DMS114 treated with DMSO at 0.1 percent for 48 hours (cell line): ENCODE results near the gene TRPM6.
A peak's percentile ranks its signal among the peaks of the same experiment; 100 is the strongest.

ENCODE experiments used
- DNase-seq: peaks from one replicate; lab custom pipeline; 2025; ENCODE audit not compliant: unreplicated experiment; lab: John Stamatoyannopoulos, UW

Gene TRPM6

DNA sequence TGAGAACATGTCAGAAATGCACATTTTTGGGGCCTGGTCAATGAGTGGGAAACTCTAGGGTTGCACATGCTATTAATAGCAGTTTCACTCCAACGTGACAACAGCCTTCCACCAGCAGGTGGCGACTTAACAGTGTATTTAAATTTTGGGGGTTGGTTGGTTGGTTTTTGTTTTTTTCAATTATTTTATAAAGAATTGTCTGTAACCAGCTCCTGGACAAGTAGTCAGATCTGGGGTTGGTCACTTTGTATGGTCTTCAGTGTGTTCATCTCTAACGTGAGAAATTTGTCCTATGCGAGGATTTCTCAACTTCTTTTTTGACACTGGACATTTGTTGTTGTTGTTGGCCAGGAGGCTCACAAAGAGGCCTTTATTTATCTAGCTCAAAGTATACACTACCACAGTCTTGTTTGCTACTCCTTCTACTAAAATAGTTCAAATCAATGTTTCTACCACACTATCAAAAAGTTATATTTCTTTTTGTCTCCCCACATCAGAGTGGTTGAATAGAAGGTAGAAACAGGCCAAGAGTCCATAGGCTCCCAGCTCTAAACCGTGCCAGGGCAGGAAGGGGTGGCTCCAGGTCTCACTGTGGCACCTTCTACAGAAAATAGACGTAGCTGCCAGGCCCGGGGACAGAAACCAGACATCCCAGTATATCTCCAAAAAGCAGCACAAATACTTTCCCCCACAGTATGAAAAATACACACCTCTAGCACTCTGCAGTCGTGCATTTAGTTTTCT lies 110.4 kb downstream of the TRPM6 start:
- DNase-seq = peak; percentile 9

DNA sequence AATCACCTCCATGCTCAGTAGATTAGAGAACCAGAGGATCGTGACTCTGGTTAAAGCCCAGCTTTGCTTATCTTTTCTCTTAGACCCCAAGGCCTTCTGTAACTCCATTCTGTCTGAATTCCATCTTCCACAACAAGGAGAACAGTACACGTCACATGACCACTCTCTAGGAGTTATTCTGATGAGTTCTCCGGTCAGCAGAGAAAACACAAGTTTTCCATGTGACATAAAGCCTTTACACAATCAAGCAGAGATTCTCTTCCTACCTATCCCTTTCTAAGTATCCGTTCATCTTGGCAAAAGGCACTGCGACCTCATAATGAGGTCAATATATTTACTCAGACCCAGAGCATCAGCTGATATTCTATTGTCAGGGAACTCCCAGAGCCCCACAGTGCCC lies 112.3 kb downstream of the TRPM6 start:
- no peak for DNase-seq

DNA sequence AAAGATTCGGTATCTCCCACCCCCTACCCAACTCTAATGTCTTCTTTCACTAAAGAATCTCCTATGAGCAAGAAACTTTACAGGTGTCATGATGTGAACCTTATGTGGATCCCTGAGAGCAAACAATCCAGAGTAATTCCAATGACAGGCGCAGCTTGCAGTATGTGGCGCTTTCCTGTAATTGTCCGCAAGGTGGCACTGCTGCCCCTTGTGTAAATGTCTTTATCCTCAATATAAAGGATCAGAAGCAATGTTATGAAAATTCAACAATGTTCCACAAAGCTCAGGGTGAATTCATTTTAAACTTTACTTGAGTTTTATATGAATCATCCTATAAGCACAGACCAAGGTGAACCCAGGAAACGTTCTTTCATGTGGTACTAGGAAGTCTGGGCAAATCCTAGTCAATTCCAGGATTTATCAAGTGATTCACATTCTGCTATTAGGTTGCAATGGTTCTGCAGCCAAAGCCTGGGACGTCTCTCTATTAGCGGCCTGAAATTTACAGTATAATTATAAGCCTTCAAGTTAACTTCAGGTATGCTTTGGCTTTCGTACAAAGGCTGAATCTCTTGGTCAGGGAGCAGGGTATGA lies 113.7 kb downstream of the TRPM6 start:
- peak; percentile 27 for DNase-seq

DNA sequence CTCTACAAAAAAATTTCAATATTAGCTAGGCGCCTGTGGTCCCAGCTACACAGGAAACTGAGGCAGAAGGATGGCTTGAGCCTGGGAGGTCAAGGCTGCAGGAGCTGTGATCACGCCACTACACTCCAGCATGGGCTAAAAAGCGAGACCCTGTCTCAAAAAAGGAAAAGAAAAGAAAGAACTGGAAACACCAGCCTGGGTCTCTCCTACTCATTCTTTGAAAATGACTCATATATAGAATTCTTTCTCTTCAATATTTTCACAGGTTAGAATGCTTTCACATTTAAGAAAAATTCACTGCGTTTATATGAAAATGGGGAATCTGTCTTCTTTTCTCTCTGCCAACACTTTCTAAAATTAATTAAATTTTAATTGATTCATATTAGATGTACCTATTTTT lies 115.6 kb downstream of the TRPM6 start:
- DNase-seq = no peak

DNA sequence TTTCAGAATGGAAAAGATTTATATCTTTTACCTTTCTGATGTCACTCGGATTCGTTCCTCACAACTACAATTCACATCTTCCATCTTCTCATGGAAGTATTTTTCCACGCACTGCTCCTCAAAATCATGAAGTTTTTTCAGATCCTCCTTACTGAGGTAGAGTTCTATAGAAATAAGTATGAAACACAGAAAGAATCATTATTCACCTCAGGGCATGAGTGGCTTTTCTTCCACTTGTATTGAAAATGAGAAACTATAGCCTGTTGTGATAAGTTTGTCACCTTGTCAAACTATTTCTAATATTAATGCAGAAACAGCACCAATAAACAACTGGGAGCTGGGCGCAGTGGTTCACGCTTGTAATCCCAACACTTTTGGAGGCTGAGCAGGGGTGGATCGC lies 116.0 kb downstream of the TRPM6 start:
- DNase-seq = no peak

DNA sequence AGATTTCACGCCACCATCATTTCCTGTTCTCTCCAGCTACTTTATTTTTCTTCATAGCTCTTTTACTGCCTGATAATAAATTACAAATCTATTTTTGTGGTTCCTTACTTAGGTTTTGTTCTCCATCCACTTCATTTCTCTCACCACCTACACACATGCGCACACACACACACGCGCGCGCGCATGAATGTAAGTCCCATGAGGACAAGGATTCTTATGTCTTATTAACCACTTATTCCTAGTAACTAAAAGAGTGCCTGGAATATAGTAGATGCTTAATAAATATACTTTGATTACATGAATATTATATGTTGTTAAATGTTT lies 116.5 kb downstream of the TRPM6 start:
- no peak for DNase-seq

DNA sequence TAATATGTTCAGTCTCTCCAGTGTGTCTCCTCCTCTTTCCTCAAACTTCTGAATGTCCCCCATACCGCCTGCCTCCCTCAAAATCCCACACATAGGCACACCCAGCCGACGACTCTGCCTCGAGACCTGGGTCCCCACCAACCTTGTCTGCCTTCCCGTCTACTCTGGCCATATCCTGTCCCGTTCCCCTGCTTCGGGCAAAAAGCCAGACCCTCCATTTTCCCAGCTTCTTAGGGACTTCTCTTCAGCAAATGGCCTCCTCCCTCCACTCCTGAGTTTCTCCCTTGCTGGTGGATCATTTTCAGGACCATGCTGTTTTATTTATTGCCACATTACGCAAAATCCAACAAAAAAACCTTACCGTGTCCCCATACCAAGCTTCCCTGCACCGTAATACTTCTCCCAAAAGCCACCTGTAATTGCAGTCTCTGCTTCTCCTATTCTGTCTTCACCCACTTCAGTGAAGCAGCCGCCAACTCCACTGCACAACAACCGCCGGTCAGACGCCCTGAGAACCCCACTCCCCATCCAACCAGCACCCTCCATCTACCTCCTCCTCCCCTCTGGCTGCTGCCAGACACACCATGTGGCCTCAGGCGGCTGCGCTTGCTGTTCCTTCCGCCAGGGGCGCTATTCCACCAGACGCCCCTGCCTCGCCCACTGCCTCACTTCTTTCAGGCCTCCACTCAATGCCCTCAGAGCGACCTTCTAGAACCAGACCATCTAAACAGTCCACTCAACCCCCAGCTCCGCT lies 117.0 kb downstream of the TRPM6 start:
- DNase-seq = no peak

DNA sequence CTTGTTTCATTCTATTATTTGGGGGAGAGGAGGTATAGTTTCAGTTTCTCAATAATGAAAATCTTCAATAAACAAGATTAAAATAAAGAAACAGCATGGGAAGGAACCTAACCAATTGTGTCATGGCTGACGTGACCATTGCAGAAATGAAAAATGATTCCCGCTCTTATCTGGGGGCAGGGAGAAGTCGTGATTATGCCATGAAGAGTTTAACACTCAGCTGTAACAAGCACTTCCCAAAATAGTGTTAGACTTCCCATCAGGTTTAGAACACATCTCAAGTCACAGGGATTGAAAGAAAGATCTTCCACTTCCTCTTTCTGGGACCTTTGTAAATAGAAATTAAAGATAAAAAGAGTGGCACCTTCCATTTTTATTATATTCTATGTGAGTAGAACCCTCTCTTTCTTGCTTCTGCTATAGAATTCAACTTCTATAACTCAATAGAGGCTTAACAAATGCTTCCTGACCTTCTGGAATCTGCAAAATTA lies 122.2 kb downstream of the TRPM6 start:
- DNase-seq = no peak

DNA sequence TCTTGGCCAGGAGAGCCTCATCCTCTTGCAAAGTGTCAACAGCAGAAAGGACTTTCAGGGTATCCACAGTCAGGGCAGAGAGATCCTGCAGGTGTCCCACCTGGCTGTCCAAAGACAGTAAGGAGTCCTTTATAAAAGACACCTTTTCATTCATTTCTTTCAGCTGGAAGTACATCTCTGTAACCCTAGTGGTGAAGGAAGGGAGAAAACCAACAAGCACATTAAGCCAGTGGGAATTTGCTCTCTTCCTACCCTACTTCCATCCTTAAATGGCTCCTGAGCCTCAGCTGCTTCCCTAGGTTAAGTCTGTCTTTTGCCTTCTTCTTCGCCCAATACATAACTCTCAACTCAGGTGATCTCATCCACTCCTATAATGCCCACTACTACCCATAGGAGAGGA lies 124.8 kb downstream of the TRPM6 start:
- no peak for DNase-seq

DNA sequence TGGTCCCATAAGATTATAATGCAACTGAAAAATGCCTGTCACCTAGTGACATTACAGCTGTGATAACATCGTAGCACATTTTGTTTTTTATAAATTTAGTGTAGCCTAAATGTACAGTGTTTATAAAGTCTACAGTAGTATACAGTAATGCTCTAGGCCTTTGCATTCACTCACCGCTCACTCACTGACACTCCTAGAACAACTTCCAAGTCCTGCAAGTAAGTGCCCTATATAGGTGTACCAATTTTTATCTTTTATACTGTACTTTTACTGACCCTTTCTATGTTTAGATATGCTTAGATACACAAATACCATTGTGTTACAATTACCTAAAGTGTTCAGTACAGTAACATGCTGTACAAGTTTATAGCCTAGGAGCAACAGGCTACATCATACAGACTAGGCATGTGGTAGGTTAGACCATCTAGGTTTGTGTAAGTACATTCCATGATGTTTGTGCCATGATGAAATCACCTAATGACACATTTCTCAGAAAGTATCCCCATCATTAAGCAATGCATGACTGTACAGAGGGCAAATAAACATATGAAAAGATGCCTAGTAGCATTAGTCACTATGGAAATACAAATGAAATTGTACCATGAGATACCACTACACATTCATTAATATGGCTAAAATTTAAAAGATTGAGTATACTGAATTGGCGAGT lies 127.6 kb downstream of the TRPM6 start:
- no peak for DNase-seq

DNA sequence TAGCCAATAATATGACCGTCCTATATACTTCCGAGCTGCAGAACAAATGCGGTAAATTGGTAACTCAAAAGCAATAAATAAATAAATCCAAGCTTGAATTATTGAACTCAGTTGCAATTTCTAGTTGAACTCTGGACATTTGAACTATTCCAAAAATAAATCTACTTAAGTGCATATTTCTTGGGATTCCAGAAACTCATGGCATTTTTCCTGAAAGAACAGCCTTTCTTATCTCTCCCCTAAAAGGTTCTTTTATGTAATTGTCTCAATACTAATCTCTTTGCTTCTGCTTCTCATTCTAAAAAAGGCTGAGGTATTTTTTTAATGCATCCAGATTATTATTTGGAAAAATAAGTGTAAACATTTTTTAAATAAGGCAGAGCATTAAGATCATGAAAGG lies 131.7 kb downstream of the TRPM6 start:
- DNase-seq = no peak

DNA sequence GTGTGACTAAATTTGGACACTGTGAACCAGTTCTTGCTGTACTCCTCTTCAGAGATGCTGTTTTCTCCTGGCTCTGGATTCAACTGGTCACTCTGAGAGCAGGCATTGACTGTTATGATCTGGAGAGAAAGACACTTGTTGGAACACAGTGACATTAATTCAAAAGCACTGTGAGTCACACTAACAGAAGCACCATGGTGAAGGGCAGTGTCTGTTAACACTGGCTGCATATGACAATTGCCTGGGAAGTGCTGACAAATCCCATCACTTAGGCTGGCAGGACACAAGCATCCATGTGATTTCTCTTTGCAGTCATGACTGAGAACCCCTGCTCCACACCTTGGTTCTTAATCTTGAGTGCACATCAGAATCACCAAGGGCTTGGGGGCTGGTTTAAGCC lies 132.4 kb downstream of the TRPM6 start:
- DNase-seq = no peak

DNA sequence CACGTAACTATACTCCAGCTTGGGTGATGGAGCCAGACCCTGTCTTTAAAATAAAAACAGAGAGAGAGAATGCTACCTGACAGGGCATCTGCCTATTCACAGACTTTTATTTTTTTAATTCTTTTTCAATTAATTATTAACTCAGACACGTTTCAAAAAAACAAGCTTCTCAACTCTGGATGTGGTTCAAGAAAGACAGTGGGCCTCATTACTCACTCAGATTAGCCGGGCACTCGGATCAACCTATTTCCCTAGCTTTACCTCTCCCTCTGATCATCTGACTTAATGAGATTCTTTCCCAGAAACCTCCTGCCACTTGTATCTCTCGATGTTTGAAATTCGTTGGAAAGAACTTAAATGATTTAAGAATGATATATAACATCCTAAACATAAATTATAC lies 134.1 kb downstream of the TRPM6 start:
- no peak for DNase-seq

DNA sequence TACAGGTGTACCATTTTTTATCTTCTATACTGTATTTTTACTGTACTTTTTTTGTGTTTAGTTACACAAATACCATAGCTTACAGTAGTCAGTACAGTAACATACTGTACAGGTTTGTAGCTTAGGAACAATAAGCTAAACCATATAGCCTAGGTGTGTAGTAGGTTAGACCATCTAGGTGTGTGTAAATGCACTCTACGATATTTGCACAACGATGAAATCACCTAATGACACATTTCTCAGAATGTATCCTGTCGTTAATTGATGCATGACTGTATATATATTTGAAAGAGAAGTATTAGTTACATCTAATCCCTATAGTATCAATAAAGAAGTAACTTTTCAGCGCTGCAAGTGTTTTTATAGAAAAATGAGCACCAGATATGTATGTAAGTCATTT lies 138.8 kb downstream of the TRPM6 start:
- no peak for DNase-seq

DNA sequence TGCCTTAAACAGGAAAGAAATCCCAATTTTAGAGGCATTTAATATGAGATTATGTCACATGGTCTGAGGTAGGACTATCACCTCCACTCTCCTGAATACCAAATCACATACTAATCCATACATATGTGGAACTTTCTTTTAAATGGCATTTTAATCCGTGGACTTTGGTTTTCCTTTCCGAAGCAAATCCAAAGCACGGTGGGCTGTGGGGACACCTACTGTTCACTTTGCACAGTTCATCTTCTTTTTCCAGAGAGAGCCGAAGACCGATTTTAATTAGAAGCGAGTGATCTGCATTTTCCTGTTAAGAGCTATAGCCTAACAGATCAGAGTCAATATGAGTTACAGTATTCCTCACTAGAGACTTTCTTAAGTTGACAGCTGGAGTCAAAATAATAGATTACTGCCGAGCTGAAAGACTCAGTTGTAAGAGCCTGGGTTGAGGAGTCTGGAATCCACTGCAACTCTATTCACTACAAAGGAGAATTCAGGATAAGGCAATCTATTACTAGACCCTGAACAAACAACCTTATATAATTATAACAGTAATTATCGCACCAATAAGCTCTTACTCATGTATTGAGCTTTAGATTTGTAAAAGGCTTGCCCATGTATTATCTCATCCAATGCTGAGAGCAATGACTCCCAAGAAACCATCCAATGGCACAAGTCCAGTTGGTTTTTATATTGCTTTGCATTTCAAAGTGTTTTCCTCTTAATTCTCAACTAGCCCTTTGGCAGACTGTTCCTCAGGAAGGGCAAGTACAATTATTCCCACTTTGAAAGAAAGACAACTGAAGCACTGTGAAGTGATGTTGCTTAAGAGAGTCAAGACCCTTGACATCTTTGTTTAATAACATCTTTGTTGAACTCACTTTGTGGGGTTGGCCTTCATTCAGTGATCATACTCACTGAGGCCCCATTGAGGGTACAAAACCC lies 144.7 kb downstream of the TRPM6 start:
- peak; percentile 15 for DNase-seq

DNA sequence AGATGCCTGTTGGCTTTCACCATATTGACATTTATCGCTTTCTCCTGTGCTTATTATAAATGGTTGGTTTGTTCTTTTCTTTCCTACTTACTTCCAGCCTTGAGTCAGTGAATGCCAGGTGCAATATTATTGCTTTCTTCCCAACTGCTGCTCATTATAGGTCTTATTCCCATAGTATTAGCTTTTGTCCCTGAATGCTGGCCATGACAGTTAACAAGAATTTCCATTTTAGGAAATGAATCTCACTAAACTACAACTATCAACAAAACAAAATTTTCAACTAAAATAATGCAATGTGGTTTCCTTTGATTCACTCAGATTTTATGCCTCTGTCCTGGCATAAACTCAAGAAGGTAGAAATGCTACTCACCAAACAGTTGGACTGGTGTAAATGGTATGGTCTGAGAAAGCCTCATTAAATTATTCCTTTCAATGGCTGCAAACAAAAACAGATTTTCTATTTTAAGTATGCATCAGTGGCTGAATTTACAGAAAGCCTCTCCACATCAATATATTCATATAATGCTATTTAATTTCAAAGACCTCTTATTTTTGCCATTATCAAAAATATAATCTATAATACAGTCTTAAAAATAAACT lies 145.4 kb downstream of the TRPM6 start:
- DNase-seq = no peak

DNA sequence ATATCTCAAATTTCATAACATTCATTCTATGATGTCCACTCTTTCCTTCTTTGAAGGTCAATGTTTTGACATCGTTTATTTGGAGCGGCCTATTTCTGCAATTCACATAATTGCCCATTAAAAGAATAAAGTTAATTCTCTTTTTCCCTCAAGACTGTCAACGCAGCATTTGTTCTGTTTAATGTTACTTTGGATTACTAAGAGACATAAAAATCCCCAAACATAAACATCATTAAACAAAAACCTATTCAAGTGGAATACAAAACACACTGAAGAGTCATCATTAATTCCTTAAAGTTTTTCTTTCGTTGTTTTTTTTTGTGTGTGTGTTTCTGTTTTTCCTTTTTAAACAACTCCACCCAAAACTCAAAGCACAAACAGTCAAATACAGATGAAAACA lies 151.1 kb downstream of the TRPM6 start:
- DNase-seq = no peak

DNA sequence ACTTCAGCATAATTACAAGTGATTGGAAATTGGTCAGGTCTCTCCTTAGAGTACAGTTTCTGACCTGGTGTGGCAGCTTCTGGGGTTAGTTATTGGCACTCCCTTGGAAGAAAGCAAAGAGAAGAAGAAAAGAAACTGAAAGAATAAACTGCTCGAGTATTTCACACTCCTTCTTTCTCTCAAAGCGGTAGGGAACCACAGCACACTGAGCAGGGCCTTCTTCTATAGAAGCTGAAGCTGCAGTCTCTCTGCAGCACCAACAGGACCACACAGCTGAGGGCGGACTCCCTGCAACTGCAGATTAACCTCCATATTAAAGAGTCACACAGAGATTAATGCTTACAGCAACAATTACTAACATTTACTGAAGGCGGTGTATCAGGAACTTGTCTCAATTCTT lies 152.0 kb downstream of the TRPM6 start:
- no peak for DNase-seq

DNA sequence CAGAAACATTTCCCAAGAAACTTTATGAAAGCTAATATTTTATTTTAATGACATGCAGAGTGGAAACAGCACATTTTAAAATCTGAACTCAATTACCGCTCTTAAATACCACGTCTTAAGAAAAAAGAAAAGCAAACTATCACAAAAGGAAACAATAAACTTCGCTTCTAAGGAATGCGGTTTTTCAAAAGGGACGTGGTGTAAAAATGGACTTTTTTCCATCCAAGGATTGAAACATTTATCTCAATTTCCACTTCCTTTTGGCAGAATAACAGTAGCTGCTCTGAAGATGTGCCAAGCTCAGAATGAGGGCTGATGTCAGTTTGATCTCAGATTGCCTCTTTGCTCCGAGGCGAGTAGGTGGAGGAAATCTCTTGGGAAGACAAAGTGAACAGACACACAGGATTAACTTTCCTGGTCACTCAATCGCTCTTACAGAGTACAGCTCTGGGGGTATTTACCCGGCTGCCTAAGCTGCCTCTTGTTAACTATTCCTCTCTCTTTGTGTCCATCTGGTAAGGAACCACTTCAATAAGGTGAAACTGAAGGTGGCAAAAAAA lies 158.5 kb downstream of the TRPM6 start:
- DNase-seq = no peak

DNA sequence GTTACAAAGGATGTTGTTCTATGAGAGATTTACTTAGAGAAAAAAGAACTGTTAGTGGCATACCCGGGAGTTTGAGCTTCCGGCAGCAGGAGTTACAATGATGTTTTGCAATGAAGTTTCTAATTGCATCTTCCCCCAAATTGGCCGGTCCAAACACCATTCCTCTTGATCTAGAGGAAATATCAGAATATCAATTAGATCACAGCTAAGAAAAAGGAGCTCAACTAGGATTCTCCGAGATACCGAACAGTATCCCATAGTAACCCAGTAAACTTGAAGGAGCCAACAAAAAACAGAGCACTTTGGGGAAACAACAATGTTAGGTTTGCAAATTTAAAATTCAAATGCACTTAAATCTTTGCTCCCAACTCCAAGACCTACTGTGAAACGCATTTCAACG lies 159.5 kb downstream of the TRPM6 start:
- no peak for DNase-seq
